ENCODE results near the gene ARGLU1.

ARGLU1 gene, protein sequence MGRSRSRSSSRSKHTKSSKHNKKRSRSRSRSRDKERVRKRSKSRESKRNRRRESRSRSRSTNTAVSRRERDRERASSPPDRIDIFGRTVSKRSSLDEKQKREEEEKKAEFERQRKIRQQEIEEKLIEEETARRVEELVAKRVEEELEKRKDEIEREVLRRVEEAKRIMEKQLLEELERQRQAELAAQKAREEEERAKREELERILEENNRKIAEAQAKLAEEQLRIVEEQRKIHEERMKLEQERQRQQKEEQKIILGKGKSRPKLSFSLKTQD

DNA sequence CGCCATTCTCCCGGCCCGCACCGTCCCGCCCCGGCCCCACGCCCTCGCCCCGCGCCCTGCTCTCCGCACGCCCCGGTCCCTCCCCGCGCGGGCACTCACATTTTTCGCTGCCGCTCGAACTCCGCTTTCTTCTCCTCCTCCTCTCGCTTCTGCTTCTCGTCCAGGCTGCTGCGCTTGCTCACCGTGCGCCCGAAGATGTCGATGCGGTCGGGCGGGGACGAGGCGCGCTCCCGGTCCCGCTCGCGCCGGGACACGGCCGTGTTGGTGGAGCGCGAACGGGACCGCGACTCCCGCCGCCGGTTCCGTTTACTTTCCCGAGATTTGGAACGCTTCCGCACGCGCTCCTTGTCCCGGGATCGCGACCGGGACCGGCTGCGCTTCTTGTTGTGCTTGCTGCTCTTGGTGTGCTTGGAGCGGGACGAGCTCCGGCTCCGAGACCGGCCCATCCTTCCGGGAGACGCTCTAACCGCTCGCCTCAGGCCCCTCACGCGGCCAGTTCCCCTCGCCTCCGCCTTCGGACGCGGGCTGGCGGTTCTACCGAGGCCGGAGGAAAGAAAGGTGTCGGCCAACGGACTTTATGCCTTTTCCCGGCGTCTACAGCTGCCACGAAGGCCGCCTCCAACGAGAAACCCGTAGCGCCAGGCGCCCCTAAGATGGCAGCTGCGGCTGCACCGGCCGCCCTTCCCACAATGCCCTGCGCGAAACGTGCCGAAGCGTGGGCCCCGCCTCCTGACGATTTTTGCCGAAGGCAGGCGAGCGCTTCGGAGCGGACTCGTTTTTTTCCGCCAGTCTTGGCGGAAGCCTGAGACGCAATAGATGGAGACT, at the start of gene ARGLU1:
ARGLU1 (minus strand) TSS at position 664 of the 825 bp plus-strand sequence; CDS start at position 446, 218 bp downstream.
- TF ChIP-seq POLR2AphosphoS5 (IDR thresholded peaks at IDR 0.05; ENCODE audit: borderline replicate concordance, low read depth, low read length): peak; percentile 98
- TF ChIP-seq EZH2 (IDR thresholded peaks at IDR 0.05): no peak
- peak; percentile 30 for DNase-seq (ENCODE audit: low read depth, low spot score)

DNA sequence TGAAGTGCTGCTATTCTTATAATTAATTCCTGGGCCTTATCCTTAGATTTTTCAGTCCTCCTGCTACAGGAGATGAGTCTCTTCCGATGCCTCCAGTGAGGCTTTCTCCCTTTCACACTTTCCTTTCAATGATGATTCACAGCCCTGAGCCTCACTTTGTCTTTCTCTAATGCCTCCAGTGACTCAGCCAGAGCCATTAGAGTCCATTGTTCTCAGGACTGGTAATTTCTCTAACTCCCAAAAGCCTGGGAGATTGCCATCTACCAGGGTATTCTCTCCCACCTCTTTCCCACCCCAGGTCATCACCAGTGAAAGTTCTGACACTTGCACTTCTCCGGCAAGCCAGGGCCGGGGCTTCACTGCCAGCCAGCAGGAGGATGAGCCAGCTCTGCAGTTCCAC, 49.6 kb upstream of the ARGLU1 start:
- DNase-seq (ENCODE audit: low read depth, low spot score): no peak
- Histone ChIP-seq H3K9me3 (ENCODE audit: low read depth, low read length) (no peaks in the 10 kb centered on the region), H3K4me3 (no peak overlapping the region), H3K27ac (no peak overlapping the region), H3K9ac (ENCODE audit: insufficient read length) (no peak overlapping the region), H3K36me3 (ENCODE audit: insufficient read depth, low read length) (no peaks in the 10 kb centered on the region)
- TF ChIP-seq POLR2AphosphoS5 (IDR thresholded peaks at IDR 0.05; ENCODE audit: borderline replicate concordance, low read depth, low read length) (no peak), EZH2 (IDR thresholded peaks at IDR 0.05) (no peak), FOXP2 (optimal IDR thresholded peaks at IDR 0.05; ENCODE audit: control extremely low read depth, extremely low read length, insufficient read depth) (no peak)

More for the DNA sequence above, at the start of gene ARGLU1:
- H3K4me3 ChIP-seq: peak within 1 kb of the TSS; percentile 98
- H3K27ac ChIP-seq: peak within 1 kb of the TSS; percentile 86
- no peaks in the 10 kb centered on the region for H3K9me3 ChIP-seq (ENCODE audit: low read depth, low read length)
- peak within 1 kb of the TSS; percentile 99 for H3K9ac ChIP-seq (ENCODE audit: insufficient read length)
- H3K36me3 ChIP-seq (ENCODE audit: insufficient read depth, low read length): peaks cover 2% of the 10 kb centered on the region

DNA sequence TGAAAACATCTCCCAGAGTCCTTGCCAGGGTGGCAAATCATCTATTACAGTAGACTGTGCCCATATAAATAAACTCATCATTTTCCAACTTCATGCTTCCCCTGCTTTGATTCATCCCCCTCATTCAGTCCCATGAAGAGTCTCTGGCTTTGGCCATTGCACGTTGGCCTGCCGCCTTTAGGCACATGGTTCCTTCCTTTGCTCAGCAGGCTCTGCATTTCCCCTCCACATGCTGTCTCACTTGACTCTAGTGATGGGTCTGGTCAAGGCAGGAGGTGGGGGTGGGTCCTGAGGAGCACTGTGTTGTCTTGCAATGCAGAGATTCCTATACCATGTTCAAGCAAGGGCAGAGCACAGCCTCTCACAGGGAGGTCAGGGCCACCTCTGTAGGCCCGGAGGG, 48.8 kb upstream of the ARGLU1 start:
- no peak for TF ChIP-seq POLR2AphosphoS5 (IDR thresholded peaks at IDR 0.05; ENCODE audit: borderline replicate concordance, low read depth, low read length)
- TF ChIP-seq FOXP2 (optimal IDR thresholded peaks at IDR 0.05; ENCODE audit: control extremely low read depth, extremely low read length, insufficient read depth): no peak
- TF ChIP-seq EZH2 (IDR thresholded peaks at IDR 0.05): no peak
- Histone ChIP-seq H3K9ac (ENCODE audit: insufficient read length) (no peak overlapping the region), H3K4me3 (no peak overlapping the region), H3K9me3 (ENCODE audit: low read depth, low read length) (no peaks in the 10 kb centered on the region), H3K27ac (no peak overlapping the region), H3K36me3 (ENCODE audit: insufficient read depth, low read length) (no peaks in the 10 kb centered on the region)
- DNase-seq (ENCODE audit: low read depth, low spot score): no peak

DNA sequence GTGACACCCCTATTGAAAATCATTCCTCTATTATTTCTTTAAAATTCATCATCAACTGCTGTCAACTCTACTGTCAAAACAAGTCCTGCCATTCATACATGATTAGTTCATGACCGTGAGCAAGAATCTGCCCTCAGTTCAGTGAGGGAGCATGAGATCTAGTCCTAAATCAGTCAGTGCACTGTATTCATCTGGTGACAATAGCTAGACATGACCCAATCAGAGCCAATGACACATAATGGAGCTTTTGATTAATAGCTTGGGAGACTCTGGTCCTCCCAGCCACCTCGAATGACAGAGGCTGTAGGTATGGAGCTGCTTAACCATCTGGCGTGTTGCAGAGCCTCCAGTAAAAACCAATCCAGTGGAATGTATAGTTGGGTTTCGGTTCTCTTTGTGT, 46.9 kb upstream of the ARGLU1 start:
- Histone ChIP-seq H3K9me3 (ENCODE audit: low read depth, low read length) (no peaks in the 10 kb centered on the region), H3K4me3 (no peak overlapping the region), H3K36me3 (ENCODE audit: insufficient read depth, low read length) (no peaks in the 10 kb centered on the region), H3K27ac (no peak overlapping the region), H3K9ac (ENCODE audit: insufficient read length) (no peak overlapping the region)
- no peak for DNase-seq (ENCODE audit: low read depth, low spot score)
- TF ChIP-seq FOXP2 (optimal IDR thresholded peaks at IDR 0.05; ENCODE audit: control extremely low read depth, extremely low read length, insufficient read depth): no peak
- TF ChIP-seq EZH2 (IDR thresholded peaks at IDR 0.05): no peak
- no peak for TF ChIP-seq POLR2AphosphoS5 (IDR thresholded peaks at IDR 0.05; ENCODE audit: borderline replicate concordance, low read depth, low read length)

DNA sequence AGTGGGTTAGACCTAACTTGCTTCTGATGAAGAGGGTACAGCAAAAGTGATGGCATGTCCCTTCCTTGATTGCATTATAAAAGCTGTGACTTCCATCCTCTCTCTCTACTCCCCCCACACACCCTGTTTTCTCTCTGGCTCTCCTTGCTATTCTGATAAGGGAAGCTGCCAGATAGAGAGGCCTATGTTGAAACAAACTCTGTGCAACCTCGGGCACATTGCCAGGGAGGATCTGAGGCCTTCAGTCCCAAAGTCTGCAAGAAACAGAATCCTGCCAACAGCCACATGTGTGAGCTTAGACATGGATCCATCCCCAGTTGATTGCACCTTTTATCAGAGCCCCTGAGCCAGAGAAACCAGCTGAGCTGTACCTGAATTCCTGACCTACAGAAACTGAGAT, 44.8 kb upstream of the ARGLU1 start:
- TF ChIP-seq POLR2AphosphoS5 (IDR thresholded peaks at IDR 0.05; ENCODE audit: borderline replicate concordance, low read depth, low read length) (no peak), EZH2 (IDR thresholded peaks at IDR 0.05) (no peak), FOXP2 (optimal IDR thresholded peaks at IDR 0.05; ENCODE audit: control extremely low read depth, extremely low read length, insufficient read depth) (no peak)
- Histone ChIP-seq H3K4me3 (no peak overlapping the region), H3K36me3 (ENCODE audit: insufficient read depth, low read length) (no peaks in the 10 kb centered on the region), H3K9me3 (ENCODE audit: low read depth, low read length) (no peaks in the 10 kb centered on the region), H3K27ac (no peak overlapping the region), H3K9ac (ENCODE audit: insufficient read length) (no peak overlapping the region)
- DNase-seq (ENCODE audit: low read depth, low spot score): no peak

DNA sequence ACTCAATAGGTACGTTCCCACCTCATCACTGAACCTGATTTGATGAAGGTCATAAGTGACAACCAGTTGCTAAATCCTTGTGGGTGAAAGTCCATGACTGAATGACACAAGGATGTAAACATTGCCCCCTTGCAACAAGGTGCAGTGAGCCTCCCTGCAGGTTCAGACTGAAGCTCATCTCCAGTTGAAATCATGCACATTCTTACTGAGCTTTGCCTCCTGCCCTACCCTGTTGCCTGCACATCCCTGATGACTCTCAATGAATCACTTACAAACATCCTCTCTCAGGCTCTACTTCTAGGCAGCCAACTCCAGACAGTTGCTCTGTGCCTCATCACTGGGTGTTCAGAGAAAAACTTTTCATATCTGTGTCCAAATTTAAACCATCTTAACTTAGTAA, 42.5 kb upstream of the ARGLU1 start:
- H3K9ac ChIP-seq (ENCODE audit: insufficient read length): no peak overlapping the region
- H3K9me3 ChIP-seq (ENCODE audit: low read depth, low read length): no peaks in the 10 kb centered on the region
- no peak for DNase-seq (ENCODE audit: low read depth, low spot score)
- H3K27ac ChIP-seq: no peak overlapping the region
- no peak overlapping the region for H3K4me3 ChIP-seq
- no peak for TF ChIP-seq POLR2AphosphoS5 (IDR thresholded peaks at IDR 0.05; ENCODE audit: borderline replicate concordance, low read depth, low read length)
- TF ChIP-seq FOXP2 (optimal IDR thresholded peaks at IDR 0.05; ENCODE audit: control extremely low read depth, extremely low read length, insufficient read depth): no peak
- no peak for TF ChIP-seq EZH2 (IDR thresholded peaks at IDR 0.05)
- no peaks in the 10 kb centered on the region for H3K36me3 ChIP-seq (ENCODE audit: insufficient read depth, low read length)

DNA sequence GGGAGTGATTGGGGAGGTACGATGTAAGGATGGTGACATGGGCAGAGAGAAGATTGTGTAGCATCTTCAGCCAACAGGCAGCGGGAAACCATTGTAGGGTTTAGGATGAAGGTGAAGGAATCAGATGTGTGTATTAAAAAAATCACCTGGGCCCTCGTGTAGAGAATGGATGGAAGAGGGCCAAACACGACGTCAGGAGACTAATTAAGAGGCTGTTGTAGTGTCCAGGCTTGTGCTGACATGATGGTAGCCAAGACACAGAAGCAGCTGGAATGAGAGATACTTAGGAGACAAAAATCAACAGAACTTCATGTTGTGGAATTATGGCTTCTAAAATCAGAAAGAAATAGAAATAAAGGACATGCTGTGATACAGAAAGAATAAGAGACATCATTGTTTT, 41.2 kb upstream of the ARGLU1 start:
- H3K27ac ChIP-seq: no peak overlapping the region
- H3K9ac ChIP-seq (ENCODE audit: insufficient read length): no peak overlapping the region
- H3K9me3 ChIP-seq (ENCODE audit: low read depth, low read length): no peaks in the 10 kb centered on the region
- no peak overlapping the region for H3K4me3 ChIP-seq
- TF ChIP-seq FOXP2 (optimal IDR thresholded peaks at IDR 0.05; ENCODE audit: control extremely low read depth, extremely low read length, insufficient read depth): no peak
- TF ChIP-seq EZH2 (IDR thresholded peaks at IDR 0.05): no peak
- no peak for TF ChIP-seq POLR2AphosphoS5 (IDR thresholded peaks at IDR 0.05; ENCODE audit: borderline replicate concordance, low read depth, low read length)
- no peaks in the 10 kb centered on the region for H3K36me3 ChIP-seq (ENCODE audit: insufficient read depth, low read length)
- DNase-seq (ENCODE audit: low read depth, low spot score): no peak

DNA sequence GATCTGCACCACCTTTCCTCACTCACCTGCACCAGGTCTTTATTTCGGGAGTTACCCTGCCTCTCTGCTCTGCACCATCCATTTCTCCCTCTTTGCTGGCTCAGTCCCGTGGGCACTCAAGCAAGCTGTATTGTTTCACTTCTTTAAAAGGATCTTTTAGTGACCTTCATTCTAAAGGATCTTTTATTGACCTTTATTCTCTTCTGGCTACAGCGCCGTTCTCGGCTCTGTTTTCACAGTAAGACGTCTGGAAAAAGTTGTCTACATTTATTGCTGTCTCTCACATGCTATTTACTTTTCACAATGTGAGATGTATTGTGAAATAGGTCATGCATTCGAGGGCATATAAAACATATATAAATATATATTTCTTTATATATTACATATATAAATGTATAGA, 35.6 kb upstream of the ARGLU1 start:
- Histone ChIP-seq H3K4me3 (no peak overlapping the region), H3K9ac (ENCODE audit: insufficient read length) (no peak overlapping the region), H3K27ac (no peak overlapping the region), H3K36me3 (ENCODE audit: insufficient read depth, low read length) (no peaks in the 10 kb centered on the region), H3K9me3 (ENCODE audit: low read depth, low read length) (no peaks in the 10 kb centered on the region)
- no peak for DNase-seq (ENCODE audit: low read depth, low spot score)
- no peak for TF ChIP-seq EZH2 (IDR thresholded peaks at IDR 0.05)
- TF ChIP-seq FOXP2 (optimal IDR thresholded peaks at IDR 0.05; ENCODE audit: control extremely low read depth, extremely low read length, insufficient read depth): no peak
- TF ChIP-seq POLR2AphosphoS5 (IDR thresholded peaks at IDR 0.05; ENCODE audit: borderline replicate concordance, low read depth, low read length): no peak

Measured in SK-N-MC (cell line).